HCT116 (cell line): ENCODE measurements around the gene KIAA0930. TPM values are rescaled to one million over a fixed set of nuclear protein-coding genes. Genes with fewer than 3 reads are reported as not detected.

Experiments
- ATAC-seq: fragments of 200-7000 bp; cut with Tn5 transposase; 2 replicates; pipeline ENCODE4 v1.9.1; 2020; ENCODE audit warnings: mild to moderate bottlenecking, moderate library complexity
- BruUV-seq: library from RNA; stranded (reverse); fragments of 400-500 nt; replicated peaks from 2 replicates; lab custom pipeline; 2021; lab: Mats Ljungman, UMichigan
- CTCF ChIA-PET: fragments of 300-600 bp; sonication (Branson Sonifier 250); formaldehyde crosslinking; loops from one replicate; lab custom pipeline; 2021; ENCODE audit warnings: antibody characterized with exemption; lab: Charles Lee
- POLR2A ChIA-PET: fragments of 300-600, 350-600 bp; sonication (Branson Sonifier 250); formaldehyde crosslinking; loops from one replicate; lab custom pipeline; 2021; ENCODE audit warnings: antibody characterized with exemption; lab: Charles Lee
- RAD21 ChIA-PET, 2 experiments: fragments of 300-600 bp; sonication (Branson Sonifier 250); formaldehyde crosslinking; loops; one replicate each; lab custom pipeline; 2023; ENCODE audit warnings: low total read pairs in 2 of 2; ENCODE audit not compliant: uncharacterized antibody in 2 of 2, unreplicated experiment in 2 of 2, low non-redundant PET in 1 of 2; lab: Charles Lee
- DNase-seq: peaks from one replicate; pipeline ENCODE4 v3.0.0-alpha.2; 2010; ENCODE audit warnings: low read depth, low spot score
- H2AFZ ChIP-seq: fragments of 200-600 bp; shearing (Covaris generic), sonication (generic); 2 replicates; pipeline ENCODE4 v1.6.1; 2017; ENCODE audit warnings: low read depth, mixed run types, mixed read lengths, antibody characterized with exemption, low read length; ENCODE audit not compliant: poor library complexity, severe bottlenecking
- H3K27ac ChIP-seq: 2 replicates; pipeline ENCODE4 v1.5.1; 2012; ENCODE audit warnings: low read depth, low read length
- H3K27me3 ChIP-seq: fragments of 200-600 bp; sonication (generic); 2 replicates; pipeline ENCODE4 v1.6.1; 2016; ENCODE audit warnings: mixed run types, low read length, mixed read lengths; ENCODE audit not compliant: insufficient read depth
- H3K36me3 ChIP-seq, 2 experiments: fragments of 200-500 bp in 1 of 2; fragments of 200-600 bp in 1 of 2; sonication (Bioruptor generic) in 1 of 2; sonication (generic) in 1 of 2; 2 replicates each; pipeline versions ENCODE4 v1.5.1 to v1.6.1; 2014 to 2016; ENCODE audit warnings: low read length in 2 of 2, inconsistent platforms in 1 of 2, mixed read lengths in 1 of 2, mixed run types in 1 of 2; ENCODE audit not compliant: insufficient read depth in 2 of 2, control insufficient read depth in 1 of 2
- H3K4me1 ChIP-seq, 2 experiments: fragments of 200-600 bp in 1 of 2; sonication (generic) in 1 of 2; 2 replicates each; pipeline versions ENCODE4 v1.5.1 to v1.6.1; 2012 to 2017; ENCODE audit warnings: low read length in 2 of 2, inconsistent platforms in 1 of 2, mild to moderate bottlenecking in 1 of 2, mixed read lengths in 1 of 2, mixed run types in 1 of 2, moderate library complexity in 1 of 2; ENCODE audit not compliant: insufficient read depth in 2 of 2, control insufficient read depth in 1 of 2
- H3K4me2 ChIP-seq: fragments of 200-600 bp; sonication (generic); 2 replicates; pipeline ENCODE4 v1.6.1; 2017; ENCODE audit warnings: mixed run types, low read length, mixed read lengths
- H3K4me3 ChIP-seq, 2 experiments: fragments of 200-600 bp in 1 of 2; sonication (generic) in 1 of 2; replicated peaks in 1 of 2; 2 replicates each; pipeline ENCODE4 v1.5.1; 2011 to 2016; ENCODE audit warnings: low read length in 2 of 2, control low read depth in 1 of 2, low read depth in 1 of 2, mild to moderate bottlenecking in 1 of 2, mixed read lengths in 1 of 2, mixed run types in 1 of 2
- H3K79me2 ChIP-seq: fragments of 200-600 bp; sonication (generic); 2 replicates; pipeline ENCODE4 v1.6.1; 2017; ENCODE audit warnings: mild to moderate bottlenecking, mixed run types, low read length, moderate library complexity, mixed read lengths; ENCODE audit not compliant: insufficient read depth
- H3K9ac ChIP-seq: fragments of 200-600 bp; sonication (generic); 2 replicates; pipeline ENCODE4 v1.6.1; 2016; ENCODE audit warnings: low read length, mixed read lengths
- H3K9me2 ChIP-seq: fragments of 200-600 bp; sonication (generic), shearing (Covaris generic); 2 replicates; pipeline ENCODE4 v1.6.1; 2017; ENCODE audit warnings: mixed run types, mild to moderate bottlenecking, moderate library complexity; ENCODE audit not compliant: insufficient read depth
- H3K9me3 ChIP-seq, 2 experiments: fragments of 200-500 bp in 1 of 2; fragments of 200-600 bp in 1 of 2; sonication (Bioruptor generic) in 1 of 2; sonication (generic) in 1 of 2; 2 replicates each; pipeline ENCODE4 v1.6.1; 2014 to 2017; ENCODE audit warnings: low read length in 2 of 2, mixed read lengths in 2 of 2, inconsistent platforms in 1 of 2, low read depth in 1 of 2, mild to moderate bottlenecking in 1 of 2, mixed run types in 1 of 2, moderate library complexity in 1 of 2; ENCODE audit not compliant: control insufficient read depth in 1 of 2, insufficient read depth in 1 of 2
- H4K20me1 ChIP-seq: fragments of 200-600 bp; sonication (generic), shearing (Covaris generic); 2 replicates; pipeline ENCODE4 v1.6.1; 2017; ENCODE audit warnings: mixed run types, mild to moderate bottlenecking, moderate library complexity; ENCODE audit not compliant: insufficient read depth
- ATF3 ChIP-seq: IDR thresholded peaks from 2 replicates; pipeline ENCODE4 v1.6.1; 2012
- CBX3 ChIP-seq: IDR thresholded peaks from 2 replicates; pipeline ENCODE4 v1.6.1; 2012; ENCODE audit warnings: low read depth
- CEBPB ChIP-seq: IDR thresholded peaks from 2 replicates; pipeline ENCODE4 v1.6.1; 2012; ENCODE audit warnings: low read depth
- CTCF ChIP-seq, 3 experiments: fragments of 200-600 bp in 1 of 3; sonication (generic) in 1 of 3; IDR thresholded peaks in 2 of 3; conservative IDR thresholded peaks in 1 of 3; 2 replicates each; pipeline ENCODE4 v1.5.1; 2012 to 2017; ENCODE audit warnings: low read depth in 2 of 3, low read length in 2 of 3, antibody characterized with exemption in 1 of 3, borderline replicate concordance in 1 of 3, control low read depth in 1 of 3, mild to moderate bottlenecking in 1 of 3, mixed read lengths in 1 of 3, mixed run types in 1 of 3, moderate library complexity in 1 of 3; ENCODE audit not compliant: insufficient read depth in 1 of 3
- EGR1 ChIP-seq: IDR thresholded peaks from 2 replicates; pipeline ENCODE4 v1.6.1; 2012; ENCODE audit warnings: low read depth
- EZH2 ChIP-seq: fragments of 200-600 bp; sonication (generic); IDR thresholded peaks from 2 replicates; pipeline ENCODE4 v1.6.1; 2017; ENCODE audit warnings: antibody characterized with exemption, mixed run types
- FOSL1 ChIP-seq: IDR thresholded peaks from 2 replicates; pipeline ENCODE4 v1.6.1; 2012; ENCODE audit warnings: low read depth
- POLR2A ChIP-seq: IDR thresholded peaks from 2 replicates; pipeline ENCODE4 v1.7.0; 2011; ENCODE audit warnings: borderline replicate concordance; ENCODE audit not compliant: insufficient read depth, insufficient read length; ENCODE audit errors: extremely low read depth
- REST ChIP-seq: IDR thresholded peaks from 2 replicates; pipeline ENCODE4 v1.6.1; 2012; ENCODE audit warnings: low read depth
- SP1 ChIP-seq: IDR thresholded peaks from 2 replicates; pipeline ENCODE4 v1.6.1; 2012; ENCODE audit warnings: low read depth
- TCF7L2 ChIP-seq: IDR thresholded peaks from 2 replicates; pipeline ENCODE4 v1.7.0; 2011; ENCODE audit warnings: borderline replicate concordance, inconsistent platforms; ENCODE audit not compliant: insufficient read depth, insufficient read length; ENCODE audit errors: extremely low read depth
- YY1 ChIP-seq: IDR thresholded peaks from 2 replicates; pipeline ENCODE4 v1.6.1; 2011; ENCODE audit warnings: low read length, low read depth, moderate library complexity, mild to moderate bottlenecking; ENCODE audit not compliant: insufficient replicate concordance; ENCODE audit errors: extremely low read depth
- ZBTB33 ChIP-seq: IDR thresholded peaks from 2 replicates; pipeline ENCODE4 v1.6.1; 2011; ENCODE audit warnings: mild to moderate bottlenecking, low read length, moderate library complexity; ENCODE audit not compliant: insufficient replicate concordance; ENCODE audit errors: extremely low read depth
- ZNF274 ChIP-seq: fragments of 200-500 bp; sonication (Bioruptor generic); IDR thresholded peaks from 2 replicates; pipeline ENCODE4 v1.6.1; 2014; ENCODE audit warnings: mild to moderate bottlenecking, low read depth, low read length, inconsistent platforms
- intact Hi-C: fragments of 100-400 bp; cut with micrococcal nuclease; formaldehyde crosslinking; loops from 2 replicates; pipeline ENCODE4 v1.10.0; 2022
- total RNA-seq: library from RNA; stranded (reverse); gene quantifications from one replicate; pipeline ENCODE4 v1.2.1, GENCODE V29; 2021; ENCODE audit not compliant: unreplicated experiment

Gene KIAA0930
- total RNA-seq, 1 experiment from 2014 or later, result 60.9 TPM

- peak overlapping the region; percentile 47; the same call in 1 of the 2 replicates for H3K4me2 ChIP-seq
- no peak overlapping the region for H3K4me3 ChIP-seq
- no peaks in the 10 kb centered on the region for H3K9me2 ChIP-seq
- no peak for ATAC-seq
- RAD21 ChIA-PET, result no interaction called here
- TF ChIP-seq SP1 (no peak), YY1 (no peak), ZBTB33 (no peak), POLR2A (no peak), FOSL1 (no peak), EGR1 (no peak), CTCF (IDR thresholded peaks at IDR 0.05 in 2 of 3, conservative IDR thresholded peaks at IDR 0.05 in 1 of 3; ENCODE audit: borderline replicate concordance in 1 of 3, insufficient read depth in 1 of 3, low read depth in 2 of 3, low read length in 2 of 3) (no peak), CBX3 (no peak), TCF7L2 (no peak), ATF3 (no peak), REST (no peak), CEBPB (no peak), ZNF274 (no peak), EZH2 (no peak)
- H3K9me3 ChIP-seq, result no peaks in the 10 kb centered on the region
- no peak overlapping the region for H2AFZ ChIP-seq
- CTCF ChIA-PET, result no interaction called here
- no peaks in the 10 kb centered on the region for H3K36me3 ChIP-seq
- no peaks in the 10 kb centered on the region for H4K20me1 ChIP-seq
- H3K9ac ChIP-seq, result no peak overlapping the region
- no TSS peak for BruUV-seq
- POLR2A ChIA-PET, result no interaction called here
- H3K79me2 ChIP-seq, result no peaks in the 10 kb centered on the region
- peaks cover 16 to 32% of the 10 kb centered on the region in 2 experiments for H3K4me1 ChIP-seq
- H3K27ac ChIP-seq, result no peak overlapping the region
- intact Hi-C loops, result no loop called here
- no peaks in the 10 kb centered on the region for H3K27me3 ChIP-seq
- DNase-seq, result no peak
Measured at GRCh38 chr22:45280587-45280980, 39.9 kb upstream of the KIAA0930 start.
